Measurements from ENCODE around the gene CENPO.

The CENPO gene

DNA sequence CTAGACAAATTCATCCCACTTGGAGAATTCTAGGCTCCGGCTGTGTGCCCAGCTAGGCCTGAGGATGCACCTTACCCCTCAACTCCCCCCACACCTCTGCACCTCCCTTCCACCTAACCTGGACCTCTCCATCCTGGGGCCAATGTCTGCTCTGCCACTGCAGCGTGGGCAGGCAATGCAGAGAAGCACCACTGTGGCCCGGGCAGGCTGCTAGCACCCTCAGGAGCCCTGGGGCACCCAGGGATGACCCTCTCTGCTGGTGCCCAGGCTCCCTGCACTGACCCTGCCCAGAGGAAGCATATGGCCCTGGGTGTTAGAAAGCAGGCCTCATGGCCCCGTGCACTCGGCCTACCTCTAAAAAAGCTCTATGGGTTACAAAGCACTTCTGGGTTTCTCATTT, 77.2 kb downstream of the CENPO start:
- DNase-seq = no peak

- no peak for DNase-seq
Observed at GRCh38 chr2:24870891-24871705, 77.9 kb downstream of the CENPO start.

GRCh38 chr2:24871852-24872333, 78.7 kb downstream of the CENPO start:
- DNase-seq = no peak
